H1 (cell line): ENCODE data around the gene GMPPA. TPM values are rescaled to one million over a fixed set of nuclear protein-coding genes. Genes with fewer than 3 reads are reported as not detected.

Source experiments
- CTCF ChIA-PET: fragments of 300-600 bp; sonication (Branson Sonifier 250); formaldehyde crosslinking; loops from one replicate; lab custom pipeline; 2021; ENCODE audit not compliant: partially characterized antibody; lab: Charles Lee
- POLR2A ChIA-PET: fragments of 300-600 bp; sonication (Branson Sonifier 250); formaldehyde crosslinking; loops from one replicate; lab custom pipeline; 2021; ENCODE audit warnings: inconsistent platforms; ENCODE audit not compliant: partially characterized antibody; lab: Charles Lee
- DNase-seq, 2 experiments: peaks; one replicate each; pipeline versions ENCODE4 v3.0.0 to v3.0.0-alpha.2; 2010 to 2022; ENCODE audit warnings: low spot score in 2 of 2, low read depth in 1 of 2, mixed read lengths in 1 of 2
- FAIRE-seq: peaks from 2 replicates; lab custom pipeline; 2011; peaks lifted over from hg19 to GRCh38; lab: Jason Lieb, UNC
- H2AFZ ChIP-seq: 2 replicates; pipeline ENCODE4 v1.8.1; 2012; ENCODE audit warnings: low read length, inconsistent platforms
- H2AK5ac ChIP-seq: 2 replicates; pipeline ENCODE4 v1.6.1; 2013; ENCODE audit warnings: low read depth, low read length
- H2BK120ac ChIP-seq: replicated peaks from 2 replicates; pipeline ENCODE3; 2013; ENCODE audit warnings: low read depth, low read length, inconsistent platforms
- H2BK12ac ChIP-seq: 2 replicates; pipeline ENCODE4 v1.6.1; 2013; ENCODE audit warnings: low read depth, low read length
- H2BK15ac ChIP-seq: 2 replicates; pipeline ENCODE4 v1.6.1; 2013; ENCODE audit warnings: low read length
- H2BK20ac ChIP-seq: 2 replicates; pipeline ENCODE4 v1.6.1; 2013; ENCODE audit warnings: low read length
- H2BK5ac ChIP-seq: 2 replicates; pipeline ENCODE4 v1.6.1; 2013; ENCODE audit warnings: low read depth, low read length
- H3K14ac ChIP-seq: 2 replicates; pipeline ENCODE4 v1.6.1; 2013; ENCODE audit warnings: inconsistent platforms; ENCODE audit not compliant: insufficient read length
- H3K18ac ChIP-seq: 2 replicates; pipeline ENCODE4 v1.6.1; 2013; ENCODE audit warnings: low read length; ENCODE audit errors: extremely low read depth
- H3K23ac ChIP-seq: 2 replicates; pipeline ENCODE4 v1.6.1; 2013; ENCODE audit warnings: inconsistent platforms; ENCODE audit not compliant: insufficient read length
- H3K23me2 ChIP-seq: 2 replicates; pipeline ENCODE4 v1.6.1; 2013; ENCODE audit warnings: low read depth, low read length
- H3K27ac ChIP-seq: 2 replicates; pipeline ENCODE4 v1.6.1; 2011; ENCODE audit warnings: low read depth, low read length, inconsistent platforms
- H3K27me3 ChIP-seq, 4 experiments: replicated peaks in 1 of 4; 1 replicate in 1 of 4; 2 replicates in 3 of 4; pipeline versions ENCODE4 v1.6.1 to v1.8.1; 2011 to 2013; ENCODE audit warnings: low read length in 3 of 4, mild to moderate bottlenecking in 3 of 4, inconsistent platforms in 2 of 4, mixed read lengths in 2 of 4, moderate library complexity in 1 of 4; ENCODE audit not compliant: control insufficient read depth in 3 of 4, insufficient read depth in 3 of 4; ENCODE audit errors: extremely low read depth in 1 of 4
- H3K36me3 ChIP-seq, 4 experiments: 2 replicates each; pipeline versions ENCODE4 v1.6.1 to v1.8.1; 2011 to 2013; ENCODE audit warnings: mild to moderate bottlenecking in 4 of 4, low read length in 3 of 4, moderate library complexity in 2 of 4, control low read depth in 1 of 4, inconsistent platforms in 1 of 4; ENCODE audit not compliant: insufficient read depth in 4 of 4, control insufficient read depth in 2 of 4
- H3K4ac ChIP-seq: replicated peaks from 2 replicates; pipeline ENCODE3; 2013; ENCODE audit warnings: low read length, low read depth, mixed read lengths, inconsistent platforms; ENCODE audit not compliant: insufficient read length
- H3K4me1 ChIP-seq, 4 experiments: replicated peaks in 1 of 4; 1 replicate in 1 of 4; 2 replicates in 3 of 4; pipeline versions ENCODE4 v1.6.1 to v1.8.1; 2011 to 2013; ENCODE audit warnings: low read length in 3 of 4, inconsistent platforms in 2 of 4, mixed read lengths in 1 of 4; ENCODE audit not compliant: insufficient read depth in 4 of 4, control insufficient read depth in 3 of 4
- H3K4me2 ChIP-seq, 2 experiments: 2 replicates each; pipeline versions ENCODE4 v1.6.1 to v1.8.1; 2011 to 2013; ENCODE audit warnings: low read depth in 2 of 2, low read length in 2 of 2, control low read depth in 1 of 2, inconsistent platforms in 1 of 2, mild to moderate bottlenecking in 1 of 2; ENCODE audit not compliant: insufficient read depth in 1 of 2
- H3K4me3 ChIP-seq, 4 experiments: fragments of 200-600, 300-600 bp in 1 of 4; sonication (generic), shearing (Covaris generic), sonication (Bioruptor Twin) in 1 of 4; 2 replicates each; pipeline versions ENCODE4 v1.5.1 to v1.8.1; 2011 to 2016; ENCODE audit warnings: low read length in 4 of 4, low read depth in 3 of 4, control low read depth in 2 of 4, inconsistent platforms in 2 of 4, mild to moderate bottlenecking in 2 of 4, mixed read lengths in 1 of 4, moderate library complexity in 1 of 4; ENCODE audit not compliant: insufficient read depth in 2 of 4; ENCODE audit errors: extremely low read depth in 1 of 4
- H3K56ac ChIP-seq: replicated peaks from 2 replicates; pipeline ENCODE3; 2013; ENCODE audit warnings: low read depth, mild to moderate bottlenecking, mixed read lengths, low read length, inconsistent platforms; ENCODE audit not compliant: insufficient read length
- H3K79me1 ChIP-seq: 2 replicates; pipeline ENCODE4 v1.6.1; 2013; ENCODE audit warnings: low read depth, low read length, control low read depth
- H3K79me2 ChIP-seq, 2 experiments: 2 replicates each; pipeline versions ENCODE4 v1.6.1 to v1.8.1; 2012 to 2013; ENCODE audit warnings: low read length in 2 of 2, mild to moderate bottlenecking in 2 of 2, inconsistent platforms in 1 of 2; ENCODE audit not compliant: insufficient read depth in 2 of 2, control insufficient read depth in 1 of 2
- H3K9ac ChIP-seq, 4 experiments: replicated peaks in 1 of 4; 1 replicate in 1 of 4; 2 replicates in 3 of 4; pipeline versions ENCODE4 v1.6.1 to v1.8.1; 2011 to 2013; ENCODE audit warnings: low read depth in 3 of 4, low read length in 3 of 4, control low read depth in 2 of 4, mild to moderate bottlenecking in 2 of 4, moderate library complexity in 2 of 4, inconsistent platforms in 1 of 4; ENCODE audit errors: extremely low read depth in 1 of 4
- H3K9me3 ChIP-seq, 2 experiments: 2 replicates each; pipeline versions ENCODE4 v1.6.1 to v1.8.1; 2012 to 2013; ENCODE audit warnings: mild to moderate bottlenecking in 2 of 2, moderate library complexity in 2 of 2, control low read depth in 1 of 2, inconsistent platforms in 1 of 2, low read depth in 1 of 2, low read length in 1 of 2, mixed read lengths in 1 of 2; ENCODE audit not compliant: insufficient read depth in 2 of 2
- H4K20me1 ChIP-seq, 2 experiments: replicated peaks in 1 of 2; 2 replicates each; pipeline versions ENCODE3 to v1.8.1; 2011 to 2013; ENCODE audit warnings: inconsistent platforms in 2 of 2, low read length in 2 of 2, mild to moderate bottlenecking in 1 of 2; ENCODE audit not compliant: insufficient read depth in 2 of 2, control insufficient read depth in 1 of 2
- H4K5ac ChIP-seq: 2 replicates; pipeline ENCODE4 v1.6.1; 2013; ENCODE audit warnings: low read length, low read depth, mixed read lengths, inconsistent platforms; ENCODE audit not compliant: insufficient read length
- H4K8ac ChIP-seq: 2 replicates; pipeline ENCODE4 v1.8.0; 2013; ENCODE audit warnings: mild to moderate bottlenecking, moderate library complexity, low read length, inconsistent platforms; ENCODE audit not compliant: insufficient read depth; ENCODE audit errors: extremely low read depth
- H4K91ac ChIP-seq: replicated peaks from 2 replicates; pipeline ENCODE3; 2013; ENCODE audit warnings: low read length, mixed read lengths, inconsistent platforms; ENCODE audit not compliant: insufficient read length
- CBX8 ChIP-seq: fragments of 300-800, 300-1000 bp; sonication (generic); IDR thresholded peaks from 2 replicates; pipeline ENCODE4 v1.7.1; 2016; ENCODE audit warnings: low read depth, low read length, borderline replicate concordance
- CHD2 ChIP-seq: IDR thresholded peaks from 2 replicates; pipeline ENCODE4 v1.6.1; 2012; ENCODE audit warnings: low read length, improper control_type of control experiment
- CREB1 ChIP-seq: IDR thresholded peaks from 2 replicates; pipeline ENCODE4 v1.6.1; 2012; ENCODE audit warnings: inconsistent platforms
- CTBP2 ChIP-seq: IDR thresholded peaks from 2 replicates; pipeline ENCODE4 v1.7.0; 2011; ENCODE audit warnings: borderline replicate concordance, mild to moderate bottlenecking, moderate library complexity, mixed read lengths, low read length; ENCODE audit not compliant: insufficient read depth, insufficient read length
- EP300 ChIP-seq, 2 experiments: IDR thresholded peaks; 1 replicate in 1 of 2; 2 replicates in 1 of 2; pipeline ENCODE4 v1.6.1; 2011 to 2012; ENCODE audit warnings: low read depth in 2 of 2, low read length in 2 of 2, mild to moderate bottlenecking in 2 of 2, borderline replicate concordance in 1 of 2, inconsistent platforms in 1 of 2, moderate library complexity in 1 of 2
- RBBP5 ChIP-seq: IDR thresholded peaks from 2 replicates; pipeline ENCODE4 v1.7.1; 2012; ENCODE audit warnings: low read depth, mild to moderate bottlenecking, inconsistent platforms, low read length, moderate library complexity, borderline replicate concordance
- SIN3A ChIP-seq, 2 experiments: IDR thresholded peaks in 1 of 2; conservative IDR thresholded peaks in 1 of 2; 2 replicates each; pipeline ENCODE4 v1.6.1; 2011 to 2012; ENCODE audit warnings: low read length in 2 of 2, improper control_type of control experiment in 1 of 2, low read depth in 1 of 2, mild to moderate bottlenecking in 1 of 2
- SP4 ChIP-seq: IDR thresholded peaks from 2 replicates; pipeline ENCODE4 v1.6.1; 2012; ENCODE audit warnings: low read length, inconsistent platforms
- SRF ChIP-seq: IDR thresholded peaks from 2 replicates; pipeline ENCODE4 v1.6.1; 2011; ENCODE audit warnings: mild to moderate bottlenecking, low read depth, low read length, moderate library complexity
- WGBS, 2 experiments: shearing (Covaris generic) in 1 of 2; methylation state at CpG; one replicate each; pipeline versions ENCODE4 v1.1.6 to v1.1.7; 2013 to 2015; ENCODE audit warnings: low lambda C conversion rate in 2 of 2, mixed read lengths in 2 of 2, inconsistent platforms in 1 of 2, low coverage in 1 of 2, missing lambda C conversion rate in 1 of 2; ENCODE audit not compliant: insufficient replicate concordance in 2 of 2, insufficient coverage in 1 of 2, insufficient read length in 1 of 2; ENCODE audit errors: extremely low coverage in 1 of 2, missing lambda C conversion rate in 1 of 2; 5-methylcytosine and 5-hydroxymethylcytosine counted together
- polyA plus RNA-seq, 7 experiments: library from polyadenylated mRNA; depleted of rRNA in 3 of 7; stranded (reverse) in 5 of 7; unstranded in 2 of 7; fragments of >200 nt in 5 of 7; fragments of 200-250 nt in 2 of 7; gene quantifications; 1 replicate in 5 of 7; 2 replicates in 1 of 7; 4 replicates in 1 of 7; pipeline versions ENCODE4 v1.2.1 to v1.2.3, GENCODE V29; 2011 to 2013; ENCODE audit warnings: missing spikeins in 2 of 7, mixed read lengths in 2 of 7
- total RNA-seq: library from RNA; stranded (reverse); fragmentation: NEBNext Ultra II Directional; extraction: Animal tissue kit (Norgen Biotek cat#: 25700); gene quantifications from 2 replicates; pipeline ENCODE4 v1.2.1, GENCODE V29; 2021
- TF ChIP-seq, protein P1 (sequence below), 3 experiments: IDR thresholded peaks; 1 replicate in 2 of 3; 2 replicates in 1 of 3; pipeline versions ENCODE4 v1.5.1 to v1.6.1; 2011; ENCODE audit warnings: low read length in 3 of 3, mild to moderate bottlenecking in 3 of 3, inconsistent platforms in 2 of 3, low read depth in 1 of 3, moderate library complexity in 1 of 3; ENCODE audit not compliant: insufficient read depth in 1 of 3; ENCODE audit errors: control extremely low read depth in 1 of 3
- TF ChIP-seq, protein P2 (sequence below): IDR thresholded peaks from 2 replicates; pipeline ENCODE4 v1.6.1; 2012; ENCODE audit warnings: inconsistent platforms

The GMPPA gene
- total and polyA plus RNA-seq, 2 of the 8 experiments (the other 6 are each of a cell fraction or from before 2014, with no cell fraction given): 34.3 to 98.8 TPM

DNA sequence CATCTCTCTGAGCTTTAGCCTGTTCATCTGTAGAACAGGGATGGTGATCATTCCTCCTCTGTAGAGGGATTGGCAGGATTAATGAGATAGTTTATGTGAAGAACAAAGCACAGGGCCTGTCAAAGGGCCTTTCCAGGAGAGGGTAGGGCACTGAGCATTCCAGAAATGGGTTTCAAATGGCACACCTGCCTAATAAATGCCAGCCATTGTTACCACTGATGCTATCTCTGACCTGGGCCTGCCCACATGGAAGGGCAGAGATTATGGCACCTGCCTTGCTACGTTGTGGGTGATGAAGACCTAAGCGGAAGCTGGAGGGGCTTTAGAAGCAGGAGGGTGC is 31.0 kb upstream of the GMPPA start:
- peaks cover 0 to 3% of the 10 kb centered on the region in 2 experiments for H4K20me1 ChIP-seq
- H3K4ac ChIP-seq: no peak overlapping the region
- no peak overlapping the region for H3K56ac ChIP-seq
- H3K4me2 ChIP-seq: no peak overlapping the region
- ChIA-PET CTCF (interaction anchor here (0.6 to 113.1 kb wide), 4 partner anchors 9 to 70 kb away, joined by 3 to 7248 read pairs (median 3633); partner anchors contain the start of genes ASIC4, CHPF, DES and GMPPA), POLR2A (interaction anchor here (1.4 to 2.1 kb wide), 7 partner anchors 8 to 58 kb away, joined by 4 to 8 read pairs (median 4); no protein-coding TSS in a partner anchor)
- no peaks in the 10 kb centered on the region for H3K4me1 ChIP-seq
- H3K27ac ChIP-seq: no peak overlapping the region
- no peak overlapping the region for H3K4me3 ChIP-seq
- no peak overlapping the region for H2BK20ac ChIP-seq
- DNase-seq (no peak), FAIRE-seq (no peak)
- no peaks in the 10 kb centered on the region for H3K36me3 ChIP-seq
- no peak overlapping the region for H3K23ac ChIP-seq
- no peak overlapping the region for H2AK5ac ChIP-seq
- no peaks in the 10 kb centered on the region for H3K27me3 ChIP-seq
- 88% methylated on average over 2 of the region's 2 CpGs; no CpG with 5 or more reads in 1 of the 2 experiments for WGBS, 2 experiments
- no peak overlapping the region for H4K8ac ChIP-seq
- no peak overlapping the region for H3K14ac ChIP-seq
- no peak overlapping the region for H3K18ac ChIP-seq
- H3K79me1 ChIP-seq: no peaks in the 10 kb centered on the region
- H3K23me2 ChIP-seq: no peaks in the 10 kb centered on the region
- no peak overlapping the region for H2AFZ ChIP-seq
- no peak overlapping the region for H2BK5ac ChIP-seq
- H4K5ac ChIP-seq: no peak overlapping the region
- H3K9me3 ChIP-seq: no peaks in the 10 kb centered on the region
- no peak overlapping the region for H4K91ac ChIP-seq
- no peaks in the 10 kb centered on the region for H3K79me2 ChIP-seq
- no peak overlapping the region for H2BK12ac ChIP-seq
- no peak overlapping the region for H2BK120ac ChIP-seq
- H3K9ac ChIP-seq: no peak overlapping the region
- no peak overlapping the region for H2BK15ac ChIP-seq
- TF ChIP-seq CTBP2 (no peak), SIN3A (conservative IDR thresholded peaks at IDR 0.05 in 1 of 2, IDR thresholded peaks at IDR 0.05 in 1 of 2; ENCODE audit: low read depth in 1 of 2, low read length in 2 of 2) (no peak), RBBP5 (no peak), SP4 (no peak), CBX8 (no peak), CREB1 (no peak), EP300 (IDR thresholded peaks at IDR 0.05; ENCODE audit: borderline replicate concordance in 1 of 2, low read depth in 2 of 2, low read length in 2 of 2) (no peak), SRF (no peak), CHD2 (no peak)
- TF ChIP-seq, protein P1, sequence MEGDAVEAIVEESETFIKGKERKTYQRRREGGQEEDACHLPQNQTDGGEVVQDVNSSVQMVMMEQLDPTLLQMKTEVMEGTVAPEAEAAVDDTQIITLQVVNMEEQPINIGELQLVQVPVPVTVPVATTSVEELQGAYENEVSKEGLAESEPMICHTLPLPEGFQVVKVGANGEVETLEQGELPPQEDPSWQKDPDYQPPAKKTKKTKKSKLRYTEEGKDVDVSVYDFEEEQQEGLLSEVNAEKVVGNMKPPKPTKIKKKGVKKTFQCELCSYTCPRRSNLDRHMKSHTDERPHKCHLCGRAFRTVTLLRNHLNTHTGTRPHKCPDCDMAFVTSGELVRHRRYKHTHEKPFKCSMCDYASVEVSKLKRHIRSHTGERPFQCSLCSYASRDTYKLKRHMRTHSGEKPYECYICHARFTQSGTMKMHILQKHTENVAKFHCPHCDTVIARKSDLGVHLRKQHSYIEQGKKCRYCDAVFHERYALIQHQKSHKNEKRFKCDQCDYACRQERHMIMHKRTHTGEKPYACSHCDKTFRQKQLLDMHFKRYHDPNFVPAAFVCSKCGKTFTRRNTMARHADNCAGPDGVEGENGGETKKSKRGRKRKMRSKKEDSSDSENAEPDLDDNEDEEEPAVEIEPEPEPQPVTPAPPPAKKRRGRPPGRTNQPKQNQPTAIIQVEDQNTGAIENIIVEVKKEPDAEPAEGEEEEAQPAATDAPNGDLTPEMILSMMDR (IDR thresholded peaks at IDR 0.05; ENCODE audit: control extremely low read depth in 1 of 3, insufficient read depth in 1 of 3, low read depth in 1 of 3, low read length in 3 of 3): no peak
- TF ChIP-seq, protein P2, sequence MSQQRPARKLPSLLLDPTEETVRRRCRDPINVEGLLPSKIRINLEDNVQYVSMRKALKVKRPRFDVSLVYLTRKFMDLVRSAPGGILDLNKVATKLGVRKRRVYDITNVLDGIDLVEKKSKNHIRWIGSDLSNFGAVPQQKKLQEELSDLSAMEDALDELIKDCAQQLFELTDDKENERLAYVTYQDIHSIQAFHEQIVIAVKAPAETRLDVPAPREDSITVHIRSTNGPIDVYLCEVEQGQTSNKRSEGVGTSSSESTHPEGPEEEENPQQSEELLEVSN: no peak
